ENCODE data around the gene LITAF. TPM values are rescaled to one million over a fixed set of nuclear protein-coding genes. Genes with fewer than 3 reads are reported as not detected.

LITAF gene
- polyA plus RNA-seq, 1 donor from 2014 or later = 0.31 TPM

- H2AFZ ChIP-seq (ENCODE audit: low read depth, low read length) = no peak overlapping the region
- H3K4me2 ChIP-seq (ENCODE audit: low read length) = no peak overlapping the region
- H4K20me1 ChIP-seq (ENCODE audit: insufficient read depth) = no peaks in the 10 kb centered on the region
- H3K36me3 ChIP-seq (ENCODE audit: insufficient read depth, low read length) = no peaks in the 10 kb centered on the region
- no peaks in the 10 kb centered on the region for H3K9me2 ChIP-seq (ENCODE audit: insufficient read depth, low read length)
- no peaks in the 10 kb centered on the region for H3F3A ChIP-seq (ENCODE audit: insufficient read depth, low read length, poor library complexity, severe bottlenecking)
- H3K9me3 ChIP-seq (ENCODE audit: low read length) = no peaks in the 10 kb centered on the region
- H3K9ac ChIP-seq (ENCODE audit: low read length) = no peak overlapping the region
- H3K27me3 ChIP-seq (ENCODE audit: insufficient read depth, low read depth, low read length) = no peaks in the 10 kb centered on the region
- TF ChIP-seq CTCF (IDR thresholded peaks at IDR 0.05; ENCODE audit: poor library complexity, severe bottlenecking) = no peak
- H3K79me2 ChIP-seq (replicated peaks; ENCODE audit: insufficient read depth, low read length) = no peaks in the 10 kb centered on the region
- H3K27ac ChIP-seq (ENCODE audit: low read length) = no peak overlapping the region
- no peak overlapping the region for H3K4me3 ChIP-seq (ENCODE audit: low read length)
These were observed 65.7 kb downstream of the LITAF start for GRCh38 chr16:11521055-11521454.

- TF ChIP-seq EZH2 (IDR thresholded peaks at IDR 0.05; ENCODE audit: borderline replicate concordance, insufficient read depth, low read length, poor library complexity, severe bottlenecking) (no peak), EP300 (conservative IDR thresholded peaks at IDR 0.05; ENCODE audit: poor library complexity, severe bottlenecking) (no peak), POLR2AphosphoS5 (IDR thresholded peaks at IDR 0.05) (no peak), CTCF (IDR thresholded peaks at IDR 0.05; ENCODE audit: poor library complexity, severe bottlenecking) (no peak), SMC3 (conservative IDR thresholded peaks at IDR 0.05; ENCODE audit: poor library complexity) (no peak), REST (IDR thresholded peaks at IDR 0.05; ENCODE audit: borderline replicate concordance) (no peak), TAF1 (IDR thresholded peaks at IDR 0.05; ENCODE audit: low read depth) (no peak), RAD21 (conservative IDR thresholded peaks at IDR 0.05) (no peak), MXI1 (conservative IDR thresholded peaks at IDR 0.05; ENCODE audit: poor library complexity, severe bottlenecking) (no peak)
- H3K36me3 ChIP-seq (ENCODE audit: insufficient read depth, low read length) = no peaks in the 10 kb centered on the region
- H3K9ac ChIP-seq (ENCODE audit: low read length) = no peak overlapping the region
- H3K79me2 ChIP-seq (replicated peaks; ENCODE audit: insufficient read depth, low read length) = no peaks in the 10 kb centered on the region
- no peaks in the 10 kb centered on the region for H3K9me2 ChIP-seq (ENCODE audit: insufficient read depth, low read length)
- no peak overlapping the region for H3K4me3 ChIP-seq (ENCODE audit: low read length)
- no peak overlapping the region for H2AFZ ChIP-seq (ENCODE audit: low read depth, low read length)
- no peaks in the 10 kb centered on the region for H3K27me3 ChIP-seq (ENCODE audit: insufficient read depth, low read depth, low read length)
- no peak overlapping the region for H3K27ac ChIP-seq (ENCODE audit: low read length)
- no peak overlapping the region for H3K4me2 ChIP-seq (ENCODE audit: low read length)
- H3K9me3 ChIP-seq (ENCODE audit: low read length) = no peaks in the 10 kb centered on the region
- H4K20me1 ChIP-seq (ENCODE audit: insufficient read depth) = no peaks in the 10 kb centered on the region
- no peaks in the 10 kb centered on the region for H3F3A ChIP-seq (ENCODE audit: insufficient read depth, low read length, poor library complexity, severe bottlenecking)
These were observed 66.3 kb downstream of the LITAF start for GRCh38 chr16:11520442-11520841.
